ENCODE results near the gene LMX1B. TPM values are rescaled to one million over a fixed set of nuclear protein-coding genes. Genes with fewer than 3 reads are reported as not detected.

Gene LMX1B
- total and polyA plus RNA-seq, 7 donors: 0.01 to 0.26 (median 0.08) TPM; not detected in 1

- Histone ChIP-seq H3K9me3 (no peaks in the 10 kb centered on the region), H3K4me3 (no peak overlapping the region), H3K27me3 (ENCODE audit: insufficient read depth in 3 of 3, low read length in 2 of 3) (peaks cover 5 to 69% (median 26%) of the 10 kb centered on the region in 3 donors), H3K27ac (no peak overlapping the region), H3K36me3 (ENCODE audit: insufficient read depth in 1 of 2, low read depth in 1 of 2) (no peaks in the 10 kb centered on the region), H3K4me1 (no peaks in the 10 kb centered on the region)
- WGBS, 3 donors: 47 to 56% (median 49%) methylated on average over 24 of the region's 24 CpGs
- ATAC-seq (no peak), DNase-seq (no peak)
- TF ChIP-seq CTCF (IDR thresholded peaks at IDR 0.05): no peak
- intact Hi-C loops (cut with DNase I): no loop called here
Observed at GRCh38 chr9:126682113-126682810, 68.5 kb downstream of the LMX1B start.

- no peak for TF ChIP-seq CTCF (IDR thresholded peaks at IDR 0.05)
- no peak overlapping the region for H3K4me3 ChIP-seq
- ATAC-seq: no peak
- no peaks in the 10 kb centered on the region for H3K4me1 ChIP-seq
- intact Hi-C loops (cut with DNase I): no loop called here
- H3K9me3 ChIP-seq: no peaks in the 10 kb centered on the region
- H3K27ac ChIP-seq: no peak overlapping the region
- 4 to 5% (median 5%) methylated on average over 63 to 69 of the region's 69 CpGs for WGBS, 3 donors
- peaks cover 5 to 70% (median 19%) of the 10 kb centered on the region in 3 donors for H3K27me3 ChIP-seq (ENCODE audit: insufficient read depth in 3 of 3, low read length in 2 of 3)
- H3K36me3 ChIP-seq (ENCODE audit: insufficient read depth in 1 of 2, low read depth in 1 of 2): no peaks in the 10 kb centered on the region
- no peak for DNase-seq
Observed at GRCh38 chr9:126682928-126683697, 69.4 kb downstream of the LMX1B start.

- ATAC-seq (no peak), DNase-seq (no peak)
- Histone ChIP-seq H3K9me3 (no peaks in the 10 kb centered on the region), H3K36me3 (ENCODE audit: insufficient read depth in 1 of 2, low read depth in 1 of 2) (no peaks in the 10 kb centered on the region), H3K27me3 (ENCODE audit: insufficient read depth in 3 of 3, low read length in 2 of 3) (peaks cover 5 to 73% (median 19%) of the 10 kb centered on the region in 3 donors), H3K4me1 (no peaks in the 10 kb centered on the region), H3K4me3 (no peak overlapping the region), H3K27ac (no peak overlapping the region)
- 69 to 70% (median 70%) methylated on average over 5 of the region's 5 CpGs for WGBS, 3 donors
- intact Hi-C loops (cut with DNase I): no loop called here
- TF ChIP-seq CTCF (IDR thresholded peaks at IDR 0.05): no peak
Observed at GRCh38 chr9:126683698-126684044, 69.9 kb downstream of the LMX1B start.

GRCh38 chr9:126684345-126684744 is 70.6 kb downstream of the LMX1B start:
- 73 to 90% (median 80%) methylated on average over 3 of the region's 3 CpGs for WGBS, 3 donors
- no peak for TF ChIP-seq CTCF (IDR thresholded peaks at IDR 0.05)
- no peaks in the 10 kb centered on the region for H3K36me3 ChIP-seq (ENCODE audit: insufficient read depth in 1 of 2, low read depth in 1 of 2)
- intact Hi-C loops (cut with DNase I): no loop called here
- H3K4me1 ChIP-seq: no peaks in the 10 kb centered on the region
- H3K4me3 ChIP-seq: no peak overlapping the region
- H3K9me3 ChIP-seq: no peaks in the 10 kb centered on the region
- DNase-seq: no peak
- no peak for ATAC-seq
- no peak overlapping the region for H3K27ac ChIP-seq
- peaks cover 5 to 79% (median 23%) of the 10 kb centered on the region in 3 donors for H3K27me3 ChIP-seq (ENCODE audit: insufficient read depth in 3 of 3, low read length in 2 of 3)
